HEK293 (cell line): ENCODE results near the gene MAN1C1.

Source experiments
- CTCF ChIA-PET: fragments of 350-600 bp; formaldehyde crosslinking; extraction: SDS; loops from one replicate; lab custom pipeline; 2021; ENCODE audit warnings: antibody characterized with exemption; lab: Yijun Ruan, JAX
- POLR2A ChIA-PET: fragments of 300-600 bp; formaldehyde crosslinking; extraction: SDS; loops from one replicate; lab custom pipeline; 2020; ENCODE audit warnings: antibody characterized with exemption, inconsistent platforms; lab: Yijun Ruan, JAX
- H3K27ac ChIP-seq: fragments of 200-500 bp; sonication (Bioruptor generic); 2 replicates; pipeline ENCODE4 v1.5.1; 2014; ENCODE audit warnings: low read depth, low read length, control low read depth, inconsistent platforms; ENCODE audit errors: extremely low read depth
- H3K36me3 ChIP-seq, 2 experiments: fragments of 200-500 bp in 1 of 2; sonication (Bioruptor generic) in 1 of 2; 1 replicate in 1 of 2; 2 replicates in 1 of 2; pipeline ENCODE4 v1.5.1; 2014 to 2017; ENCODE audit warnings: inconsistent platforms in 2 of 2, low read length in 2 of 2; ENCODE audit not compliant: control insufficient read depth in 2 of 2, insufficient read depth in 1 of 2
- H3K4me1 ChIP-seq: fragments of 200-500 bp; sonication (Bioruptor generic); 2 replicates; pipeline ENCODE4 v1.5.1; 2014; ENCODE audit warnings: mild to moderate bottlenecking, low read length, inconsistent platforms; ENCODE audit not compliant: control insufficient read depth, insufficient read depth
- H3K4me3 ChIP-seq: 2 replicates; pipeline ENCODE4 v1.5.1; 2011; ENCODE audit warnings: low read depth, mild to moderate bottlenecking, control low read depth, low read length, moderate library complexity
- H3K9me3 ChIP-seq: fragments of 200-500 bp; sonication (Bioruptor generic); 2 replicates; pipeline ENCODE4 v1.5.1; 2014; ENCODE audit warnings: low read depth, low read length, inconsistent platforms; ENCODE audit not compliant: control insufficient read depth, insufficient read depth
- BCL6B ChIP-seq: fragments of 450-650 bp; formaldehyde crosslinking; IDR thresholded peaks from 2 replicates; pipeline ENCODE4 v1.5.1; 2017; ENCODE audit warnings: missing biosample characterization, missing genetic modification characterization
- EGR2 ChIP-seq: fragments of 450-650 bp; formaldehyde crosslinking; IDR thresholded peaks from 2 replicates; pipeline ENCODE4 v1.5.1; 2016; ENCODE audit warnings: low read depth, missing biosample characterization, missing genetic modification characterization
- KLF8 ChIP-seq: fragments of 450-650 bp; formaldehyde crosslinking; IDR thresholded peaks from 2 replicates; pipeline ENCODE4 v1.5.1; 2016; ENCODE audit warnings: missing biosample characterization, missing genetic modification characterization
- RBAK ChIP-seq: fragments of 450-650 bp; formaldehyde crosslinking; IDR thresholded peaks from 2 replicates; pipeline ENCODE4 v1.5.1; 2016; ENCODE audit warnings: missing biosample characterization, missing genetic modification characterization
- SCRT2 ChIP-seq: fragments of 450-650 bp; formaldehyde crosslinking; IDR thresholded peaks from 2 replicates; pipeline ENCODE4 v1.5.1; 2016; ENCODE audit warnings: missing biosample characterization, missing genetic modification characterization
- YY1 ChIP-seq: fragments of 450-650 bp; formaldehyde crosslinking; IDR thresholded peaks from 2 replicates; pipeline ENCODE4 v1.5.1; 2018; ENCODE audit warnings: missing biosample characterization, missing genetic modification characterization
- ZFHX2 ChIP-seq: fragments of 450-650 bp; formaldehyde crosslinking; conservative IDR thresholded peaks from 2 replicates; pipeline ENCODE4 v1.5.1; 2016; ENCODE audit warnings: missing biosample characterization, missing genetic modification characterization
- ZNF132 ChIP-seq: fragments of 450-650 bp; formaldehyde crosslinking; IDR thresholded peaks from 2 replicates; pipeline ENCODE4 v1.5.1; 2017; ENCODE audit warnings: missing biosample characterization, missing genetic modification characterization, borderline replicate concordance
- ZNF140 ChIP-seq: fragments of 450-650 bp; formaldehyde crosslinking; IDR thresholded peaks from 2 replicates; pipeline ENCODE4 v1.5.1; 2016; ENCODE audit warnings: missing biosample characterization, missing genetic modification characterization
- ZNF292 ChIP-seq: fragments of 450-650 bp; formaldehyde crosslinking; IDR thresholded peaks from 2 replicates; pipeline ENCODE4 v1.5.1; 2016; ENCODE audit warnings: low read depth, missing biosample characterization, missing genetic modification characterization, borderline replicate concordance
- ZNF311 ChIP-seq: fragments of 450-650 bp; formaldehyde crosslinking; IDR thresholded peaks from 2 replicates; pipeline ENCODE4 v1.5.1; 2017; ENCODE audit warnings: missing biosample characterization, missing genetic modification characterization, borderline replicate concordance
- ZNF48 ChIP-seq: fragments of 450-650 bp; formaldehyde crosslinking; IDR thresholded peaks from 2 replicates; pipeline ENCODE4 v1.5.1; 2016; ENCODE audit warnings: missing biosample characterization, missing genetic modification characterization
- ZNF560 ChIP-seq: fragments of 450-650 bp; formaldehyde crosslinking; IDR thresholded peaks from 2 replicates; pipeline ENCODE4 v1.5.1; 2017; ENCODE audit warnings: missing biosample characterization, missing genetic modification characterization, borderline replicate concordance
- ZNF645 ChIP-seq: fragments of 450-650 bp; formaldehyde crosslinking; IDR thresholded peaks from 2 replicates; pipeline ENCODE4; 2016; ENCODE audit warnings: missing biosample characterization, missing genetic modification characterization
- ZNF776 ChIP-seq: fragments of 450-650 bp; formaldehyde crosslinking; IDR thresholded peaks from 2 replicates; pipeline ENCODE4 v1.5.0; 2017; ENCODE audit warnings: missing biosample characterization, missing genetic modification characterization, borderline replicate concordance
- ZNF843 ChIP-seq: fragments of 450-650 bp; formaldehyde crosslinking; IDR thresholded peaks from 2 replicates; pipeline ENCODE4 v1.5.1; 2016; ENCODE audit warnings: missing biosample characterization, missing genetic modification characterization
- TF ChIP-seq, protein P1 (sequence below): fragments of 450-650 bp; formaldehyde crosslinking; IDR thresholded peaks from 2 replicates; pipeline ENCODE4 v1.5.1; 2017; ENCODE audit warnings: missing biosample characterization, missing genetic modification characterization
- TF ChIP-seq, protein P2 (sequence below): sonication (generic); formaldehyde crosslinking; IDR thresholded peaks from 2 replicates; pipeline ENCODE4 v1.8.1; 2022; ENCODE audit warnings: mild to moderate bottlenecking, moderate library complexity, missing genetic modification reagents
- TF ChIP-seq, protein P3 (sequence below): fragments of 450-650 bp; formaldehyde crosslinking; IDR thresholded peaks from 2 replicates; pipeline ENCODE4 v1.5.1; 2016; ENCODE audit warnings: missing biosample characterization, missing genetic modification characterization

MAN1C1 gene

DNA sequence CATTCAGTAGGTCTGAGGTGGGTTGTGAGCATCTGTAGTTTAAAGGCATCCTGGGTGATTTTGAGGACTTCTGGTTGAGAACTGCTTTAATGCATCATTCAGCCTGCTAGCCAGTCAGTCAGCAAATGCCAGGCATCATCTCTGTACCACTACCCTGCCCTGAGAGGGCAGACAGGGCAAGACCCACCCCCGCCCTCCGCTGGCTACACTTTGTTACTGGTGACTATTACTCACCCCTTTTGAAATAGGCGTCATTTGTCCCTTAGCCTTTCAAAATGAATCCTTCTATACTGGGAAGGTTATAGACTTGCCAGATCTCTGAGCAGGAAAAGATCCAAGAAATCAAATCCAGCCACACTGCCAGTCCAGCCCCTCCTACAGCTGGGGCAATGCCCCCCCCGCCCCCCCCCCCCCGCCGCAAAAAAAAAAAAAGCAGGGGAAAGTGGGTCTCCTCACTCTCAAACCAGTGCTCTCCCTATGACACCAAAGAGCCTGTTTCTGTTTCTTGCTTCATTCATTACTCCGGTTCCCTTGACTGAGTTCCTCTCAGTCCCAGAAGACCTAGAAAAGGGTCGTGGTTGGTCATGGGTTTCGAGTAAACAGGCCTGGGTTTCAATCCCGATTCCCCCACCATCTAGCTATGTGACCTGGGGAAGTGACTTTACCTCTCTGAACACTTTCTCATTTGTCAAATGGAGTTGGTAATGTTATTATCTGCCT is 187.8 kb downstream of the MAN1C1 start (continued):
- TF ChIP-seq ZNF843 (tag by site-specific recombination) (no peak), RBAK (no peak), ZNF560 (no peak), ZNF311 (tag by site-specific recombination) (no peak), KLF8 (tag by site-specific recombination) (no peak), ZNF140 (tag by site-specific recombination) (no peak), BCL6B (tag by site-specific recombination) (no peak), SCRT2 (tag by site-specific recombination) (no peak), ZNF645 (tag by site-specific recombination) (no peak), ZNF48 (tag by site-specific recombination) (no peak)
- TF ChIP-seq, protein P1, sequence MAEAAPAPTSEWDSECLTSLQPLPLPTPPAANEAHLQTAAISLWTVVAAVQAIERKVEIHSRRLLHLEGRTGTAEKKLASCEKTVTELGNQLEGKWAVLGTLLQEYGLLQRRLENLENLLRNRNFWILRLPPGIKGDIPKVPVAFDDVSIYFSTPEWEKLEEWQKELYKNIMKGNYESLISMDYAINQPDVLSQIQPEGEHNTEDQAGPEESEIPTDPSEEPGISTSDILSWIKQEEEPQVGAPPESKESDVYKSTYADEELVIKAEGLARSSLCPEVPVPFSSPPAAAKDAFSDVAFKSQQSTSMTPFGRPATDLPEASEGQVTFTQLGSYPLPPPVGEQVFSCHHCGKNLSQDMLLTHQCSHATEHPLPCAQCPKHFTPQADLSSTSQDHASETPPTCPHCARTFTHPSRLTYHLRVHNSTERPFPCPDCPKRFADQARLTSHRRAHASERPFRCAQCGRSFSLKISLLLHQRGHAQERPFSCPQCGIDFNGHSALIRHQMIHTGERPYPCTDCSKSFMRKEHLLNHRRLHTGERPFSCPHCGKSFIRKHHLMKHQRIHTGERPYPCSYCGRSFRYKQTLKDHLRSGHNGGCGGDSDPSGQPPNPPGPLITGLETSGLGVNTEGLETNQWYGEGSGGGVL (tag by site-specific recombination) = no peak
- TF ChIP-seq, protein P2, sequence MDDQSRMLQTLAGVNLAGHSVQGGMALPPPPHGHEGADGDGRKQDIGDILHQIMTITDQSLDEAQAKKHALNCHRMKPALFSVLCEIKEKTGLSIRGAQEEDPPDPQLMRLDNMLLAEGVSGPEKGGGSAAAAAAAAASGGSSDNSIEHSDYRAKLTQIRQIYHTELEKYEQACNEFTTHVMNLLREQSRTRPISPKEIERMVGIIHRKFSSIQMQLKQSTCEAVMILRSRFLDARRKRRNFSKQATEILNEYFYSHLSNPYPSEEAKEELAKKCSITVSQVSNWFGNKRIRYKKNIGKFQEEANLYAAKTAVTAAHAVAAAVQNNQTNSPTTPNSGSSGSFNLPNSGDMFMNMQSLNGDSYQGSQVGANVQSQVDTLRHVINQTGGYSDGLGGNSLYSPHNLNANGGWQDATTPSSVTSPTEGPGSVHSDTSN = no peak

- POLR2A ChIA-PET = no interaction called here
- H3K4me1 ChIP-seq = no peaks in the 10 kb centered on the region; the same call in 1 of the 2 replicates
- peaks cover 3 to 70% of the 10 kb centered on the region in 2 experiments; a peak in 2 of 3 replicates for H3K36me3 ChIP-seq
- no peak for TF ChIP-seq ZNF132
- TF ChIP-seq ZFHX2 (tag by site-specific recombination) = peak; percentile 70; the same call in 1 of the 2 replicates
- TF ChIP-seq ZNF292 (tag by site-specific recombination) = no peak
- no peak overlapping the region for H3K4me3 ChIP-seq
- H3K9me3 ChIP-seq = no peaks in the 10 kb centered on the region
- CTCF ChIA-PET = interaction anchor here (0.7 kb wide), 1 partner anchor 435 kb away, joined by 3 read pairs; no protein-coding TSS in a partner anchor
- H3K27ac ChIP-seq = no peak overlapping the region
Observed at GRCh38 chr1:25804964-25805862, 188.6 kb downstream of the MAN1C1 start.

- no peak overlapping the region for H3K27ac ChIP-seq
Observed at GRCh38 chr1:25805863-25806225, 189.3 kb downstream of the MAN1C1 start.

More at GRCh38 chr1:25805863-25806225, 189.3 kb downstream of the MAN1C1 start:
- ChIA-PET CTCF (no interaction called here), POLR2A (no interaction called here)
- no peak for TF ChIP-seq ZNF776 (tag by site-specific recombination)
- TF ChIP-seq, protein P3, sequence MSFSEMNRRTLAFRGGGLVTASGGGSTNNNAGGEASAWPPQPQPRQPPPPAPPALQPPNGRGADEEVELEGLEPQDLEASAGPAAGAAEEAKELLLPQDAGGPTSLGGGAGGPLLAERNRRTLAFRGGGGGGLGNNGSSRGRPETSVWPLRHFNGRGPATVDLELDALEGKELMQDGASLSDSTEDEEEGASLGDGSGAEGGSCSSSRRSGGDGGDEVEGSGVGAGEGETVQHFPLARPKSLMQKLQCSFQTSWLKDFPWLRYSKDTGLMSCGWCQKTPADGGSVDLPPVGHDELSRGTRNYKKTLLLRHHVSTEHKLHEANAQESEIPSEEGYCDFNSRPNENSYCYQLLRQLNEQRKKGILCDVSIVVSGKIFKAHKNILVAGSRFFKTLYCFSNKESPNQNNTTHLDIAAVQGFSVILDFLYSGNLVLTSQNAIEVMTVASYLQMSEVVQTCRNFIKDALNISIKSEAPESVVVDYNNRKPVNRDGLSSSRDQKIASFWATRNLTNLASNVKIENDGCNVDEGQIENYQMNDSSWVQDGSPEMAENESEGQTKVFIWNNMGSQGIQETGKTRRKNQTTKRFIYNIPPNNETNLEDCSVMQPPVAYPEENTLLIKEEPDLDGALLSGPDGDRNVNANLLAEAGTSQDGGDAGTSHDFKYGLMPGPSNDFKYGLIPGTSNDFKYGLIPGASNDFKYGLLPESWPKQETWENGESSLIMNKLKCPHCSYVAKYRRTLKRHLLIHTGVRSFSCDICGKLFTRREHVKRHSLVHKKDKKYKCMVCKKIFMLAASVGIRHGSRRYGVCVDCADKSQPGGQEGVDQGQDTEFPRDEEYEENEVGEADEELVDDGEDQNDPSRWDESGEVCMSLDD (tag by site-specific recombination) = no peak
- TF ChIP-seq ZFHX2 (tag by site-specific recombination) = peak; percentile 4
- peak; percentile 58; the same call in 1 of the 2 replicates for TF ChIP-seq EGR2 (tag by site-specific recombination)
- no peak for TF ChIP-seq ZNF48 (tag by site-specific recombination)
- no peak for TF ChIP-seq YY1 (tag by site-specific recombination)
- no peak for TF ChIP-seq SCRT2 (tag by site-specific recombination)
- no peaks in the 10 kb centered on the region; the same call in 1 of the 2 replicates for H3K4me1 ChIP-seq
- H3K36me3 ChIP-seq = peaks cover 3 to 75% of the 10 kb centered on the region in 2 experiments; a peak in 2 of 3 replicates
- H3K4me3 ChIP-seq = no peak overlapping the region
- H3K9me3 ChIP-seq = no peaks in the 10 kb centered on the region
